Glutamatergic neuron (in vitro differentiated cells): ENCODE measurements around the gene NID1. TPM values are rescaled to one million over a fixed set of nuclear protein-coding genes. Genes with fewer than 3 reads are reported as not detected.

Experiments
- DNase-seq: peaks from one replicate; pipeline ENCODE4 v3.0.0; 2022
- H3K27ac Mint-ChIP-seq: one replicate; pipeline ENCODE4 v1.8.0; 2020; ENCODE audit warnings: mild to moderate bottlenecking, mixed read lengths, inconsistent platforms; ENCODE audit not compliant: unreplicated experiment
- H3K27me3 Mint-ChIP-seq: one replicate; pipeline ENCODE4 v1.8.0; 2020; ENCODE audit warnings: mild to moderate bottlenecking, moderate library complexity, mixed read lengths, inconsistent platforms; ENCODE audit not compliant: unreplicated experiment
- H3K36me3 Mint-ChIP-seq: one replicate; pipeline ENCODE4 v1.8.0; 2020; ENCODE audit warnings: mild to moderate bottlenecking, mixed read lengths, inconsistent platforms; ENCODE audit not compliant: unreplicated experiment
- H3K4me1 Mint-ChIP-seq: one replicate; pipeline ENCODE4 v1.8.0; 2020; ENCODE audit warnings: mild to moderate bottlenecking, low read depth, mixed read lengths, inconsistent platforms; ENCODE audit not compliant: unreplicated experiment
- H3K4me3 Mint-ChIP-seq: one replicate; pipeline ENCODE4 v1.8.0; 2020; ENCODE audit warnings: mild to moderate bottlenecking, mixed read lengths, inconsistent platforms; ENCODE audit not compliant: unreplicated experiment
- H3K9me3 Mint-ChIP-seq: one replicate; pipeline ENCODE4 v1.8.0; 2020; ENCODE audit warnings: mild to moderate bottlenecking, moderate library complexity, mixed read lengths, inconsistent platforms; ENCODE audit not compliant: unreplicated experiment
- total RNA-seq: library from RNA; stranded (reverse); fragmentation: NEBNext Ultra II Directional; extraction: Animal tissue kit (Norgen Biotek cat#: 25700); gene quantifications from one replicate; pipeline ENCODE4 v1.2.1, GENCODE V29; 2021; ENCODE audit not compliant: unreplicated experiment
- TF ChIP-seq, protein P1 (sequence below): fragments of 200-600 bp; sonication (generic); IDR thresholded peaks from one replicate; pipeline ENCODE4 v1.5.0; 2021; ENCODE audit not compliant: partially characterized antibody, unreplicated experiment

The NID1 gene
- total RNA-seq, 1 donor from 2014 or later = 1.4 TPM

GRCh38 chr1:236029428-236029940, 35.4 kb downstream of the NID1 start:
- Mint-ChIP-seq H3K27me3 (no peaks in the 10 kb centered on the region), H3K9me3 (no peaks in the 10 kb centered on the region), H3K36me3 (no peaks in the 10 kb centered on the region), H3K4me1 (no peaks in the 10 kb centered on the region), H3K4me3 (no peak overlapping the region), H3K27ac (no peak overlapping the region)
- TF ChIP-seq, protein P1, sequence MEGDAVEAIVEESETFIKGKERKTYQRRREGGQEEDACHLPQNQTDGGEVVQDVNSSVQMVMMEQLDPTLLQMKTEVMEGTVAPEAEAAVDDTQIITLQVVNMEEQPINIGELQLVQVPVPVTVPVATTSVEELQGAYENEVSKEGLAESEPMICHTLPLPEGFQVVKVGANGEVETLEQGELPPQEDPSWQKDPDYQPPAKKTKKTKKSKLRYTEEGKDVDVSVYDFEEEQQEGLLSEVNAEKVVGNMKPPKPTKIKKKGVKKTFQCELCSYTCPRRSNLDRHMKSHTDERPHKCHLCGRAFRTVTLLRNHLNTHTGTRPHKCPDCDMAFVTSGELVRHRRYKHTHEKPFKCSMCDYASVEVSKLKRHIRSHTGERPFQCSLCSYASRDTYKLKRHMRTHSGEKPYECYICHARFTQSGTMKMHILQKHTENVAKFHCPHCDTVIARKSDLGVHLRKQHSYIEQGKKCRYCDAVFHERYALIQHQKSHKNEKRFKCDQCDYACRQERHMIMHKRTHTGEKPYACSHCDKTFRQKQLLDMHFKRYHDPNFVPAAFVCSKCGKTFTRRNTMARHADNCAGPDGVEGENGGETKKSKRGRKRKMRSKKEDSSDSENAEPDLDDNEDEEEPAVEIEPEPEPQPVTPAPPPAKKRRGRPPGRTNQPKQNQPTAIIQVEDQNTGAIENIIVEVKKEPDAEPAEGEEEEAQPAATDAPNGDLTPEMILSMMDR = no peak
- DNase-seq = no peak

DNA sequence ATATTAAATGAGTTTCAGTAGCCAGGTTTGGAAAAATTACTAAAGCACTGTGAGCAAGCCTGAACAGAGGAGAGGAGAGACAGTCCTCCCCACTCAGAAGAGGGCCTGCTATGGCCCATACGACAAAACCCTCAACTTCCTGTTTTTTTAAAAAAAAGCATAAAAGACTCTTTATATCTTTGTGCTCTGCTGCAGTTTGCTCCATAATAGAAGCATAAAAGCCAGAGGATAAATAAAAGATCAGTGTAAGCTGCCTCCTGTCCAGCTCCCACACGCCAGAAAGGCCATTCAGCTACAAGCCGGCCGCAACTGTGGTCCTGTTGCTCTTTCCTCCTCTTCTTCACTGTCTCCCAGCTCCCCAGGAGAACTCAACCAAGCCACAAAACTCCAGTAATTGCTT, 37.8 kb downstream of the NID1 start:
- Mint-ChIP-seq H3K9me3 (no peaks in the 10 kb centered on the region), H3K4me3 (no peak overlapping the region), H3K4me1 (peaks cover 4% of the 10 kb centered on the region), H3K36me3 (no peaks in the 10 kb centered on the region), H3K27me3 (no peaks in the 10 kb centered on the region), H3K27ac (no peak overlapping the region)
- TF ChIP-seq, protein P1 = no peak
- DNase-seq = no peak

- H3K27me3 Mint-ChIP-seq = no peaks in the 10 kb centered on the region
- no peak overlapping the region for H3K27ac Mint-ChIP-seq
- DNase-seq = no peak
- no peaks in the 10 kb centered on the region for H3K36me3 Mint-ChIP-seq
- H3K4me3 Mint-ChIP-seq = no peak overlapping the region
- TF ChIP-seq, protein P1 = no peak
- peaks cover 11% of the 10 kb centered on the region for H3K4me1 Mint-ChIP-seq
- no peaks in the 10 kb centered on the region for H3K9me3 Mint-ChIP-seq
Observed at GRCh38 chr1:236025836-236026235, 39.1 kb downstream of the NID1 start.

GRCh38 chr1:236024641-236025040, 40.2 kb downstream of the NID1 start:
- TF ChIP-seq, protein P1 = no peak
- no peak overlapping the region for H3K27ac Mint-ChIP-seq
- H3K36me3 Mint-ChIP-seq = no peaks in the 10 kb centered on the region
- DNase-seq = no peak
- no peaks in the 10 kb centered on the region for H3K9me3 Mint-ChIP-seq
- peaks cover 20% of the 10 kb centered on the region for H3K4me1 Mint-ChIP-seq
- H3K4me3 Mint-ChIP-seq = no peak overlapping the region
- H3K27me3 Mint-ChIP-seq = no peaks in the 10 kb centered on the region

- Mint-ChIP-seq H3K27ac (no peak overlapping the region), H3K9me3 (no peaks in the 10 kb centered on the region), H3K4me1 (peaks cover 23% of the 10 kb centered on the region), H3K36me3 (no peaks in the 10 kb centered on the region), H3K4me3 (peak overlapping the region; percentile 25), H3K27me3 (no peaks in the 10 kb centered on the region)
- TF ChIP-seq, protein P1 = no peak
- no peak for DNase-seq
Observed at GRCh38 chr1:236023926-236024565, 40.8 kb downstream of the NID1 start.
